Activated CD4-positive, CD25-positive, alpha-beta regulatory T cell treated with anti-CD3 and anti-CD28 coated beads, Interleukin-2, amount 50 U/mL, for 24 hours (primary cell): ENCODE results near the gene COA1.
"Not testable (repeated sequence)": the region's sequence is repeated elsewhere in the genome, so short reads cannot be mapped to it uniquely, and the experiment has no call there.

Experiments used
- ATAC-seq, 2 donors: fragments of 150-1000 bp; cut with Tn5 transposase; one replicate each; pipeline ENCODE4 v1.10.0; 2021; ENCODE audit warnings: mild to moderate bottlenecking in 1 of 2, moderate library complexity in 1 of 2

Gene COA1

GRCh38 chr7:43687866-43688265, 41.5 kb downstream of the COA1 start:
- ATAC-seq: not testable (repeated sequence)

- ATAC-seq: no peak
Observed at GRCh38 chr7:43686991-43687390, 42.3 kb downstream of the COA1 start.

- no peak for ATAC-seq
Observed at GRCh38 chr7:43680736-43681135, 48.6 kb downstream of the COA1 start.

- ATAC-seq: no peak
Observed at GRCh38 chr7:43679210-43680068, 49.9 kb downstream of the COA1 start.

GRCh38 chr7:43678315-43678714, 51.0 kb downstream of the COA1 start:
- no peak for ATAC-seq

- ATAC-seq: peak; percentile 55
Observed at GRCh38 chr7:43677864-43678263, 51.5 kb downstream of the COA1 start.

GRCh38 chr7:43674559-43675436, 54.5 kb downstream of the COA1 start:
- ATAC-seq: no peak

- ATAC-seq: not testable (repeated sequence)
Observed at GRCh38 chr7:43673243-43673976, 55.9 kb downstream of the COA1 start.

GRCh38 chr7:43671521-43671920, 57.8 kb downstream of the COA1 start:
- ATAC-seq: no peak

GRCh38 chr7:43669286-43670081, 59.8 kb downstream of the COA1 start:
- peak; percentile 85 for ATAC-seq

GRCh38 chr7:43668035-43668434, 61.3 kb downstream of the COA1 start:
- no peak for ATAC-seq

GRCh38 chr7:43666938-43667337, 62.4 kb downstream of the COA1 start:
- ATAC-seq: no peak

GRCh38 chr7:43664681-43665080, 64.6 kb downstream of the COA1 start:
- ATAC-seq: no peak

GRCh38 chr7:43660141-43660540, 69.2 kb downstream of the COA1 start:
- no peak for ATAC-seq

- ATAC-seq: no peak
Observed at GRCh38 chr7:43659549-43659896, 69.8 kb downstream of the COA1 start.

GRCh38 chr7:43658718-43659548, 70.4 kb downstream of the COA1 start:
- peak; percentile 96 to 97 for ATAC-seq

- no peak for ATAC-seq
Observed at GRCh38 chr7:43656997-43657396, 72.3 kb downstream of the COA1 start.

GRCh38 chr7:43655584-43655983, 73.7 kb downstream of the COA1 start:
- no peak for ATAC-seq

- no peak for ATAC-seq
Observed at GRCh38 chr7:43653891-43654504, 75.3 kb downstream of the COA1 start.

GRCh38 chr7:43653466-43653865, 75.9 kb downstream of the COA1 start:
- ATAC-seq: no peak

- no peak for ATAC-seq
Observed at GRCh38 chr7:43652364-43652763, 77.0 kb downstream of the COA1 start.
